ENCODE data around the gene ROCK1. TPM values are rescaled to one million over a fixed set of nuclear protein-coding genes. Genes with fewer than 3 reads are reported as not detected.

Gene ROCK1
- total and polyA plus RNA-seq, 9 of the 15 experiments (the other 6 are each of a cell fraction or from before 2014, with no cell fraction given): 7.4 to 28.6 (median 17.7) TPM

DNA sequence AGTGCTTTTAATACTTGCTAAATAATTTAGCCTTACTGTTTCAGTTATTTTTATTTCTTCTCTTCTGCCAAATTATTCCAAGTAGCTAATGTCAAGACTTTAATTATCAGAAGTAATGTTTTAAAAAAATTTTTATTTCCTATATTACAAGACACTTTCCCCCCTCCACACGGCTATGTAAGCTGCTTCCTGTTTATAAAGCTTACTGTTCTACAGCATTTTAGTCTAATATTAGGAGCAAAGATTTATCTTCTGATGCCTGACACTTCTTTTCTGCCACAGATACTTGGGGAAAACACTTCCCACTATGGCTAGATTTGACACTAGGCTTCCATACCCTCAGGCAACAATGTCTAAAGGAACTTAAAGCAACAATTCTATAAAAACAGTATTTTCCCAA, 62.3 kb downstream of the ROCK1 start (continued):
- TF ChIP-seq SIX5 (IDR thresholded peaks at IDR 0.05; ENCODE audit: borderline replicate concordance in 1 of 2, insufficient read depth in 1 of 2, low read depth in 1 of 2, low read length in 2 of 2) (no peak), BMI1 (IDR thresholded peaks at IDR 0.05; ENCODE audit: low read length) (no peak), FIP1L1 (IDR thresholded peaks at IDR 0.05; ENCODE audit: low read depth, low read length, poor library complexity, severe bottlenecking) (no peak)

DNA sequence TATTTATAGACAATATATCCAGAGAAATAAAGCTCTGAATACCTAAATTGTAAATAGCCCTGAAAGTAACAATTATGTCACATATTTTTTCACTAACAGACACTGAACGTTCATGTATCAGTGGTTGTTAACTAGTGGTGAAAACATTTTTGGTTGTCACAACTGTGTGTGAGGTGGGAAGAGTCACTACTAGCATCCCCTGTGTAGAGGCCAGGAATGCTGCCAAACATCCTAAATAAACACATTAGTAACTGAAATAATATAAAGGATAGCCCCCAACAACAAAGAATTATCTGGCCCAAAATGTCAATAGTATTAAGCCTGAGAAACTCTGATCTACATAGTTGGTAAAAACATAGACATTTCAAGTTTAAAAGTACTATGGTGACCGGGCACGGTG, 64.5 kb downstream of the ROCK1 start:
- no peak for FAIRE-seq
- H3K4me1 ChIP-seq (replicated peaks in 1 of 2; ENCODE audit: control insufficient read depth in 2 of 2, insufficient read depth in 2 of 2, low read length in 2 of 2): no peaks in the 10 kb centered on the region
- 73% methylated on average over 3 of the region's 3 CpGs for WGBS (ENCODE audit: insufficient coverage, low coverage, missing lambda C conversion rate)
- H3K27ac ChIP-seq (ENCODE audit: extremely low read depth, low read depth, low read length): no peak overlapping the region
- ChIA-PET CTCF (ENCODE audit: low intra/inter-chr PET ratio) (no interaction called here), POLR2A (interaction anchor here (0.7 kb wide), 1 partner anchor 12 kb away, joined by 3 read pairs; no protein-coding TSS in a partner anchor)
- H3K9ac ChIP-seq (ENCODE audit: insufficient read depth in 1 of 2, low read depth in 2 of 2, low read length in 2 of 2): no peak overlapping the region
- no peak overlapping the region for H2AFZ ChIP-seq (ENCODE audit: low read depth, low read length)
- no peak for ATAC-seq
- DNase-seq (ENCODE audit: extremely low read depth in 1 of 4, low spot score in 3 of 4): no peak
- TF ChIP-seq RUNX1 (IDR thresholded peaks at IDR 0.05; ENCODE audit: low read depth) (no peak), RAD51 (IDR thresholded peaks at IDR 0.05; ENCODE audit: borderline replicate concordance, low read depth) (no peak), PHF21A (IDR thresholded peaks at IDR 0.05; ENCODE audit: borderline replicate concordance, low read depth) (no peak)
- TF ChIP-seq, protein P1, sequence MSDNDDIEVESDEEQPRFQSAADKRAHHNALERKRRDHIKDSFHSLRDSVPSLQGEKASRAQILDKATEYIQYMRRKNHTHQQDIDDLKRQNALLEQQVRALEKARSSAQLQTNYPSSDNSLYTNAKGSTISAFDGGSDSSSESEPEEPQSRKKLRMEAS (CRISPR knock-in tag; IDR thresholded peaks at IDR 0.05): no peak
- BruUV-seq (replicated peaks): no TSS peak
- no peaks in the 10 kb centered on the region for H3K9me1 ChIP-seq (ENCODE audit: control insufficient read depth, insufficient read depth, low read length)
- H3K4me2 ChIP-seq (ENCODE audit: insufficient read depth, low read length): no peak overlapping the region
- H3K9me3 ChIP-seq (replicated peaks; ENCODE audit: control insufficient read depth, insufficient read depth, low read depth, low read length): no peaks in the 10 kb centered on the region
- H3K36me3 ChIP-seq (ENCODE audit: control insufficient read depth, insufficient read depth, low read length): peaks cover 9% of the 10 kb centered on the region; the same call in 1 of the 3 replicates
- no peaks in the 10 kb centered on the region for H3K27me3 ChIP-seq (ENCODE audit: control insufficient read depth in 2 of 2, insufficient read depth in 2 of 2, low read length in 2 of 2)
- no peaks in the 10 kb centered on the region for H4K20me1 ChIP-seq (replicated peaks; ENCODE audit: control insufficient read depth, insufficient read depth, low read length)
- intact Hi-C loops (cut with micrococcal nuclease): no loop called here
- no peaks in the 10 kb centered on the region; the same call in 2 of the 3 replicates for H3K79me2 ChIP-seq (ENCODE audit: control insufficient read depth, insufficient read depth, low read length)
- H3K4me3 ChIP-seq: no peak overlapping the region
- in situ Hi-C loops (cut with MboI): no loop called here
